Endometrial microvascular endothelial cells (primary cell): ENCODE measurements around the gene MPDU1. TPM values are rescaled to one million over a fixed set of nuclear protein-coding genes. Genes with fewer than 3 reads are reported as not detected.

Source experiments
- in situ Hi-C: cut with HindIII; loops from 2 replicates; pipeline ENCODE4 v1.10.0; 2017; ENCODE audit warnings: low sequenced_read_pairs, low pct_unique_long_range_greater_than_20kb; ENCODE audit errors: inconsistent ontology term
- total RNA-seq: library from RNA; depleted of rRNA; stranded (reverse); fragments of >200 nt; gene quantifications from one replicate; pipeline ENCODE4 v1.2.3, GENCODE V29; 2015; ENCODE audit errors: inconsistent ontology term

Gene MPDU1
- total RNA-seq, 1 donor from 2014 or later, result 328 TPM

GRCh38 chr17:7631398-7632380, 48.0 kb downstream of the MPDU1 start:
- in situ Hi-C loops, result no loop called here

- in situ Hi-C loops, result no loop called here
These were observed 48.8 kb downstream of the MPDU1 start for GRCh38 chr17:7632492-7632894.

DNA sequence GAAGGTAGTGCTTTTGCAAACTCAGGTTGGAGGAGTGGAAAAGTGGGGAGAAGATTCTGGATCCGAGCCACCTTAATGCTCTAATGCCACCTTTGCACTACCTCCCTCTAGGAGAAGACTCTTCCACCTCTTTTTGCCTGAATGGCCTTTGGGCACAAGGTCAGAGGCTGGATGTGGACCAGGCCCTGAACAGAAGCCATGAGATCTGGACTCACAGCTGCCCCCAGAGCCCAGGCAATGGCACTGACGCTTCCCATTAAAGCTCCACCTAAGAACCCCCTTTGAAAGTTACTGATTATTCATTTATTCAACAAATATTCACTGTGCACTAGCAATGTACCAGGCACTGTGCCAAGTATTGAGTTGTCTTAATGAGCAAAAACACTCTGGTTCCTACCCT, 49.4 kb downstream of the MPDU1 start:
- in situ Hi-C loops, result no loop called here

DNA sequence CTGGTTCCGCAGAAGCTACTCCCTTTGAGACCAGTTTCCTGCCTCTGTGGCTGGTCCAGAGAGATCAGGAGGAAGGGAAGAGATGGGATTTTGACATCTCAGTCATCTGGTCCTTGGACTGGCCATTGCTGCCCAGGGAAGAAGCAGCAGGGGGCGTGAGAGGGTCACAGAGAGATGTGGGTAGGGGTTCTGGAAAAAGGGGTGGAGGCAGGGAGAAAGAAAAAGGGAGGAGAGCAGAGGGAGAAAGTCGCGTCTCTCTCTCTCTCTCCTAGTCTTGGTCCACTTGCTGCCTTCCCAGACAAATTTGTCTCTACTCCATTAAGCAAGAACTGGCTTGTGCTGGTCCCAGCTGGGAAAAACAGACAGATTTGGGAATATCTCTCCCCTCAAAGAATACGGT, 50.7 kb downstream of the MPDU1 start:
- in situ Hi-C loops, result no loop called here

DNA sequence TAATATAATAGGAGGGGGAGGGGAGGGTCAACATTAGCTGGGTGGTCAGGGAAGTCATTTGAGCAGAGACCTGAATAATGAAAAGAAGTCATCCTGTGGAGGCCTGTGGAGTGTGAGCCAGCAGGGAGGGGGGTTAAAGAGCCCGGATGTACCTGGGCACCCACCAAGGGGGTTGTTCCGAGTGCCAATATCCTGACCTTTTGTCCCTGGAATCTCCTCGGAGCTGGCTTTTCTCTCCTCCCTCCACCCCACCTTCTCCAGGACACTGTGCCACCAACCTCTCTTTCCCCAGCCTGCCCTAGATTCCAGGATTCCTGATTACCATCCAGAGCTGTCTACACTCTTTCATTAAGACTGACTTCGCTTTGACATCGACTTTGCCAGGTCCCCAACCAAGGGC, 52.5 kb downstream of the MPDU1 start:
- in situ Hi-C loops, result no loop called here

Other genes with a start within 250 kb of the MPDU1 start
- not detected for gene ACAP1, start 247.3 kb upstream of the MPDU1 start, total RNA-seq
- gene KCTD11, start 231.7 kb upstream of the MPDU1 start, total RNA-seq, result 7.8 TPM
- gene TMEM95, start 228.7 kb upstream of the MPDU1 start, total RNA-seq, result not detected
- gene TNK1, start 202.8 kb upstream of the MPDU1 start, total RNA-seq, result not detected
- 55.8 TPM for gene PLSCR3, start 189.3 kb upstream of the MPDU1 start, total RNA-seq
- 109 TPM for gene TMEM256, start 179.8 kb upstream of the MPDU1 start, total RNA-seq
- 3.4 TPM for gene NLGN2, start 176.0 kb upstream of the MPDU1 start, total RNA-seq
- not detected for gene SPEM1, start 163.5 kb upstream of the MPDU1 start, total RNA-seq
- not detected for gene SPEM2, start 158.2 kb upstream of the MPDU1 start, total RNA-seq
- not detected for gene SPEM3, start 155.0 kb upstream of the MPDU1 start, total RNA-seq
- 5.2 TPM for gene TMEM102, start 148.4 kb upstream of the MPDU1 start, total RNA-seq
- not detected for gene FGF11, start 144.3 kb upstream of the MPDU1 start, total RNA-seq
- gene CHRNB1, start 138.8 kb upstream of the MPDU1 start, total RNA-seq, result 14.1 TPM
- gene ZBTB4, start 104.2 kb upstream of the MPDU1 start, total RNA-seq, result 23.1 TPM
- gene SLC35G6, start 102.4 kb upstream of the MPDU1 start, total RNA-seq, result not detected
- gene POLR2A, start 99.5 kb upstream of the MPDU1 start, total RNA-seq, result 40.6 TPM
- 9.5 TPM for gene TNFSF12, start 34.8 kb upstream of the MPDU1 start, total RNA-seq
- gene TNFSF13, start 25.1 kb upstream of the MPDU1 start, total RNA-seq, result 2.1 TPM
- 113 TPM for gene SENP3, start 21.9 kb upstream of the MPDU1 start, total RNA-seq
- 22.9 TPM for gene CD68, start 4.2 kb upstream of the MPDU1 start, total RNA-seq
- gene SOX15, start 6.2 kb downstream of the MPDU1 start, total RNA-seq, result not detected
- 29.0 TPM for gene FXR2, start 31.0 kb downstream of the MPDU1 start, total RNA-seq
- gene SAT2, start 44.0 kb downstream of the MPDU1 start, total RNA-seq, result 48.7 TPM
- gene SHBG, start 46.3 kb downstream of the MPDU1 start, total RNA-seq, result not detected
- not detected for gene ATP1B2, start 67.1 kb downstream of the MPDU1 start, total RNA-seq
- gene TP53, start 103.6 kb downstream of the MPDU1 start, total RNA-seq, result 57.6 TPM
- 24.4 TPM for gene WRAP53, start 104.6 kb downstream of the MPDU1 start, total RNA-seq
- not detected for gene EFNB3, start 121.3 kb downstream of the MPDU1 start, total RNA-seq
- 1.1 TPM for gene DNAH2, start 133.9 kb downstream of the MPDU1 start, total RNA-seq